Ishikawa (cell line): ENCODE data around the gene BRD9.

Source experiments
- CEBPB ChIP-seq: IDR thresholded peaks from 2 replicates; pipeline ENCODE4 v1.6.1; 2012
- EGR1 ChIP-seq: IDR thresholded peaks from 2 replicates; pipeline ENCODE4 v1.6.1; 2012
- EP300 ChIP-seq: IDR thresholded peaks from 2 replicates; pipeline ENCODE4 v1.6.1; 2012; ENCODE audit warnings: borderline replicate concordance
- FOXM1 ChIP-seq: IDR thresholded peaks from 2 replicates; pipeline ENCODE4 v1.6.1; 2012; ENCODE audit warnings: low read depth, borderline replicate concordance
- NFIC ChIP-seq: IDR thresholded peaks from 2 replicates; pipeline ENCODE4 v1.6.1; 2012
- RAD21 ChIP-seq: IDR thresholded peaks from 2 replicates; pipeline ENCODE4 v1.6.1; 2012; ENCODE audit warnings: low read depth
- REST ChIP-seq: IDR thresholded peaks from 2 replicates; pipeline ENCODE4 v1.6.1; 2012; ENCODE audit warnings: low read depth, mild to moderate bottlenecking
- TAF1 ChIP-seq: IDR thresholded peaks from 2 replicates; pipeline ENCODE4 v1.6.1; 2012; ENCODE audit warnings: low read depth, mild to moderate bottlenecking
- YY1 ChIP-seq: IDR thresholded peaks from 2 replicates; pipeline ENCODE4 v1.6.1; 2012; ENCODE audit warnings: low read depth

- no peak for TF ChIP-seq CEBPB
- no peak for TF ChIP-seq EP300
- TF ChIP-seq YY1: no peak
- TF ChIP-seq RAD21: no peak
- TF ChIP-seq FOXM1: no peak
- TF ChIP-seq TAF1: no peak
- no peak for TF ChIP-seq REST
- no peak for TF ChIP-seq NFIC
- TF ChIP-seq EGR1: no peak
These were observed 40.6 kb downstream of the BRD9 start for GRCh38 chr5:852018-852417.
